Neural cell (in vitro differentiated cells): ENCODE measurements around the gene FTCDNL1.

Experiments used
- CTCF ChIP-seq: fragments of 450-650 bp; IDR thresholded peaks from 2 replicates; pipeline ENCODE4 v1.5.1; 2014; ENCODE audit warnings: antibody characterized with exemption, mild to moderate bottlenecking, moderate library complexity; ENCODE audit not compliant: poor library complexity, severe bottlenecking
- EZH2 ChIP-seq: fragments of 200-600, 300-800 bp; shearing (Covaris generic), sonication (generic); IDR thresholded peaks from 2 replicates; pipeline ENCODE4 v1.6.1; 2014; ENCODE audit warnings: antibody characterized with exemption, low read length, borderline replicate concordance, mild to moderate bottlenecking; ENCODE audit not compliant: insufficient read depth, poor library complexity, severe bottlenecking
- MXI1 ChIP-seq: fragments of 450-650 bp; conservative IDR thresholded peaks from 2 replicates; pipeline ENCODE4 v1.6.1; 2014; ENCODE audit warnings: antibody characterized with exemption, mild to moderate bottlenecking; ENCODE audit not compliant: poor library complexity, severe bottlenecking
- POLR2AphosphoS5 ChIP-seq: IDR thresholded peaks from 2 replicates; pipeline ENCODE4 v1.6.1; 2012
- RAD21 ChIP-seq: fragments of 450-650 bp; conservative IDR thresholded peaks from 2 replicates; pipeline ENCODE4 v1.6.1; 2014; ENCODE audit warnings: antibody characterized with exemption, mild to moderate bottlenecking, moderate library complexity
- REST ChIP-seq: IDR thresholded peaks from 2 replicates; pipeline ENCODE4 v1.6.1; 2012; ENCODE audit warnings: borderline replicate concordance
- SMC3 ChIP-seq: fragments of 450-650 bp; conservative IDR thresholded peaks from 2 replicates; pipeline ENCODE4 v1.6.1; 2014; ENCODE audit warnings: antibody characterized with exemption, mild to moderate bottlenecking, moderate library complexity; ENCODE audit not compliant: poor library complexity

DNA sequence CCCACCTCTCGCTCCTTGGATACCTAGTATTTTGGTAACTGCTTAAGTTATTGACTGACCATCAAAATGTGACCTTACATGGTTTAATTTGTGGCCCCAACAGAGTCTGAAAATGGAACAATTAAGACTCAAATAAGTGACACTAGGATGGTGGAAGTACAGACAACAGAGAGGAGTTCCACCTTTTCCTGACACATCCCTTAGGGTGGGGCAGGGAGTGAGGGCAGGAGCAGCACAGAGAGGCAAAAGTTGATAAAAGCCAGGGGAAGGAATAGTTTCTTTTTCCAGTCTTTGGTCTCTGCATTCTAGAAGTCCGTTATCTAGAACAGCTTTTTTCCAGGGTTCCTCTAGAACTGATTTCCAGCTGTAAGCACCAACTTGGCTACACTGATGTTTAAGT lies 32.2 kb downstream of the FTCDNL1 start:
- TF ChIP-seq CTCF (no peak), EZH2 (no peak), MXI1 (no peak), RAD21 (no peak), POLR2AphosphoS5 (no peak), SMC3 (no peak), REST (no peak)
